ENCODE data around the gene ADAMTS6. TPM values are rescaled to one million over a fixed set of nuclear protein-coding genes. Genes with fewer than 3 reads are reported as not detected.

Gene ADAMTS6
- total and polyA plus RNA-seq, 2 experiments from 2014 or later: 0.78 to 2.0 TPM

DNA sequence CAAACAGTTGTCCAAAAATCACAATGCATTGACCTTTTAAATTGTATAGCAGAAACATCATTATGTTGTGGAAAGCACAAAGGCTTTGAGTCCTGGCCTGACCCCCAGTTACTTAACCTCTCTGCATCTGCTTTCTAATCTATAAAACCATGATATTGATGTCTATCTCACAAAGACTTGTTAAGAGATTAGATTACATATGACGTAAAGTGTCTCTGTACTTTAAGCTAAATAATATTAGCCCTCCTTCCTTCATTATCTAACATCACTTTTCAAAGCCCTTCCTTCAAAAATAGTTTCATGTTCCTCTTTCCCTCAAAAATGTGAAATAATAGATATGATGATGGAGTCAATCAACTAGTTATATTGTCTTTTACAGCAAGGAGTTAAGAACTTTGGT, 3.4 kb downstream of the ADAMTS6 start:
- H4K20me1 ChIP-seq (replicated peaks; ENCODE audit: insufficient read depth): no peaks in the 10 kb centered on the region
- Mint-ChIP-seq H3K4me1 (peaks cover 15% of the 10 kb centered on the region; the same call in 2 of the 3 replicates), H3K9me3 (no peaks in the 10 kb centered on the region), H3K27ac (no peak overlapping the region), H3K36me3 (ENCODE audit: low read depth) (no peaks in the 10 kb centered on the region), H3K4me3 (no peak overlapping the region), H3K27me3 (ENCODE audit: insufficient read depth, low read depth, poor library complexity) (peaks cover 3% of the 10 kb centered on the region)
- H3K27me3 ChIP-seq (ENCODE audit: insufficient read depth): peaks cover 8% of the 10 kb centered on the region; the same call in 1 of the 2 replicates
- H3F3A ChIP-seq (replicated peaks; ENCODE audit: low read depth): 0 out of 2 replicates have a peak, but pooled peaks cover 2% of the 10 kb centered on the region
- H3K4me2 ChIP-seq: no peak overlapping the region
- H3K4me1 ChIP-seq (ENCODE audit: insufficient read depth): peaks cover 32% of the 10 kb centered on the region
- TF ChIP-seq EZH2phosphoT487 (IDR thresholded peaks at IDR 0.05; ENCODE audit: unreplicated experiment): no peak
- no peak for TF ChIP-seq JUNB (IDR thresholded peaks at IDR 0.05; ENCODE audit: unreplicated experiment)
- TF ChIP-seq CREB1 (CRISPR knock-in tag; IDR thresholded peaks at IDR 0.05; ENCODE audit: low read depth): no peak
- no peak for TF ChIP-seq NANOG (IDR thresholded peaks at IDR 0.05; ENCODE audit: borderline replicate concordance)
- TF ChIP-seq, protein P1, sequence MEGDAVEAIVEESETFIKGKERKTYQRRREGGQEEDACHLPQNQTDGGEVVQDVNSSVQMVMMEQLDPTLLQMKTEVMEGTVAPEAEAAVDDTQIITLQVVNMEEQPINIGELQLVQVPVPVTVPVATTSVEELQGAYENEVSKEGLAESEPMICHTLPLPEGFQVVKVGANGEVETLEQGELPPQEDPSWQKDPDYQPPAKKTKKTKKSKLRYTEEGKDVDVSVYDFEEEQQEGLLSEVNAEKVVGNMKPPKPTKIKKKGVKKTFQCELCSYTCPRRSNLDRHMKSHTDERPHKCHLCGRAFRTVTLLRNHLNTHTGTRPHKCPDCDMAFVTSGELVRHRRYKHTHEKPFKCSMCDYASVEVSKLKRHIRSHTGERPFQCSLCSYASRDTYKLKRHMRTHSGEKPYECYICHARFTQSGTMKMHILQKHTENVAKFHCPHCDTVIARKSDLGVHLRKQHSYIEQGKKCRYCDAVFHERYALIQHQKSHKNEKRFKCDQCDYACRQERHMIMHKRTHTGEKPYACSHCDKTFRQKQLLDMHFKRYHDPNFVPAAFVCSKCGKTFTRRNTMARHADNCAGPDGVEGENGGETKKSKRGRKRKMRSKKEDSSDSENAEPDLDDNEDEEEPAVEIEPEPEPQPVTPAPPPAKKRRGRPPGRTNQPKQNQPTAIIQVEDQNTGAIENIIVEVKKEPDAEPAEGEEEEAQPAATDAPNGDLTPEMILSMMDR (conservative IDR thresholded peaks at IDR 0.05; ENCODE audit: low read depth in 2 of 2): no peak
- no peak for TF ChIP-seq EZH2 (IDR thresholded peaks at IDR 0.05; ENCODE audit: low read depth, unreplicated experiment)
- TF ChIP-seq, protein P2, sequence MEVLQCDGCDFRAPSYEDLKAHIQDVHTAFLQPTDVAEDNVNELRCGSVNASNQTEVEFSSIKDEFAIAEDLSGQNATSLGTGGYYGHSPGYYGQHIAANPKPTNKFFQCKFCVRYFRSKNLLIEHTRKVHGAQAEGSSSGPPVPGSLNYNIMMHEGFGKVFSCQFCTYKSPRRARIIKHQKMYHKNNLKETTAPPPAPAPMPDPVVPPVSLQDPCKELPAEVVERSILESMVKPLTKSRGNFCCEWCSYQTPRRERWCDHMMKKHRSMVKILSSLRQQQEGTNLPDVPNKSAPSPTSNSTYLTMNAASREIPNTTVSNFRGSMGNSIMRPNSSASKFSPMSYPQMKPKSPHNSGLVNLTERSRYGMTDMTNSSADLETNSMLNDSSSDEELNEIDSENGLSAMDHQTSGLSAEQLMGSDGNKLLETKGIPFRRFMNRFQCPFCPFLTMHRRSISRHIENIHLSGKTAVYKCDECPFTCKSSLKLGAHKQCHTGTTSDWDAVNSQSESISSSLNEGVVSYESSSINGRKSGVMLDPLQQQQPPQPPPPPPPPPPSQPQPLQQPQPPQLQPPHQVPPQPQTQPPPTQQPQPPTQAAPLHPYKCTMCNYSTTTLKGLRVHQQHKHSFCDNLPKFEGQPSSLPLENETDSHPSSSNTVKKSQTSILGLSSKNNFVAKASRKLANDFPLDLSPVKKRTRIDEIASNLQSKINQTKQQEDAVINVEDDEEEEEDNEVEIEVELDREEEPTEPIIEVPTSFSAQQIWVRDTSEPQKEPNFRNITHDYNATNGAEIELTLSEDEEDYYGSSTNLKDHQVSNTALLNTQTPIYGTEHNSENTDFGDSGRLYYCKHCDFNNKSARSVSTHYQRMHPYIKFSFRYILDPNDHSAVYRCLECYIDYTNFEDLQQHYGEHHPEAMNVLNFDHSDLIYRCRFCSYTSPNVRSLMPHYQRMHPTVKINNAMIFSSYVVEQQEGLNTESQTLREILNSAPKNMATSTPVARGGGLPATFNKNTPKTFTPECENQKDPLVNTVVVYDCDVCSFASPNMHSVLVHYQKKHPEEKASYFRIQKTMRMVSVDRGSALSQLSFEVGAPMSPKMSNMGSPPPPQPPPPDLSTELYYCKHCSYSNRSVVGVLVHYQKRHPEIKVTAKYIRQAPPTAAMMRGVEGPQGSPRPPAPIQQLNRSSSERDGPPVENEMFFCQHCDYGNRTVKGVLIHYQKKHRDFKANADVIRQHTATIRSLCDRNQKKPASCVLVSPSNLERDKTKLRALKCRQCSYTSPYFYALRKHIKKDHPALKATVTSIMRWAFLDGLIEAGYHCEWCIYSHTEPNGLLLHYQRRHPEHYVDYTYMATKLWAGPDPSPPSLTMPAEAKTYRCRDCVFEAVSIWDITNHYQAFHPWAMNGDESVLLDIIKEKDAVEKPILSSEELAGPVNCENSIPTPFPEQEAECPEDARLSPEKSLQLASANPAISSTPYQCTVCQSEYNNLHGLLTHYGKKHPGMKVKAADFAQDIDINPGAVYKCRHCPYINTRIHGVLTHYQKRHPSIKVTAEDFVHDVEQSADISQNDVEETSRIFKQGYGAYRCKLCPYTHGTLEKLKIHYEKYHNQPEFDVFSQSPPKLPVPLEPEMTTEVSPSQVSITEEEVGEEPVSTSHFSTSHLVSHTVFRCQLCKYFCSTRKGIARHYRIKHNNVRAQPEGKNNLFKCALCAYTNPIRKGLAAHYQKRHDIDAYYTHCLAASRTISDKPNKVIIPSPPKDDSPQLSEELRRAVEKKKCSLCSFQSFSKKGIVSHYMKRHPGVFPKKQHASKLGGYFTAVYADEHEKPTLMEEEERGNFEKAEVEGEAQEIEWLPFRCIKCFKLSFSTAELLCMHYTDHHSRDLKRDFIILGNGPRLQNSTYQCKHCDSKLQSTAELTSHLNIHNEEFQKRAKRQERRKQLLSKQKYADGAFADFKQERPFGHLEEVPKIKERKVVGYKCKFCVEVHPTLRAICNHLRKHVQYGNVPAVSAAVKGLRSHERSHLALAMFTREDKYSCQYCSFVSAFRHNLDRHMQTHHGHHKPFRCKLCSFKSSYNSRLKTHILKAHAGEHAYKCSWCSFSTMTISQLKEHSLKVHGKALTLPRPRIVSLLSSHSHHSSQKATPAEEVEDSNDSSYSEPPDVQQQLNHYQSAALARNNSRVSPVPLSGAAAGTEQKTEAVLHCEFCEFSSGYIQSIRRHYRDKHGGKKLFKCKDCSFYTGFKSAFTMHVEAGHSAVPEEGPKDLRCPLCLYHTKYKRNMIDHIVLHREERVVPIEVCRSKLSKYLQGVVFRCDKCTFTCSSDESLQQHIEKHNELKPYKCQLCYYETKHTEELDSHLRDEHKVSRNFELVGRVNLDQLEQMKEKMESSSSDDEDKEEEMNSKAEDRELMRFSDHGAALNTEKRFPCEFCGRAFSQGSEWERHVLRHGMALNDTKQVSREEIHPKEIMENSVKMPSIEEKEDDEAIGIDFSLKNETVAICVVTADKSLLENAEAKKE (CRISPR knock-in tag; IDR thresholded peaks at IDR 0.05): no peak
- H3K27ac ChIP-seq (ENCODE audit: low read depth): no peak overlapping the region
- no peak overlapping the region for H2AFZ ChIP-seq
- no peak for DNase-seq (ENCODE audit: low spot score)
- no peak for ATAC-seq
- no peaks in the 10 kb centered on the region for H3K9me2 ChIP-seq (ENCODE audit: insufficient read depth)
- H3K4me3 ChIP-seq: no peak overlapping the region
- H3K36me3 ChIP-seq (ENCODE audit: insufficient read depth): no peaks in the 10 kb centered on the region
- no peaks in the 10 kb centered on the region for H3K79me2 ChIP-seq (replicated peaks; ENCODE audit: insufficient read depth)

All from GM23338 (cell line).